COLO668 (cell line): Measurements from ENCODE around the gene CFAP74.

Experiments used
- DNase-seq: peaks from one replicate; lab custom pipeline; 2025; ENCODE audit not compliant: unreplicated experiment; lab: John Stamatoyannopoulos, UW

The CFAP74 gene

DNA sequence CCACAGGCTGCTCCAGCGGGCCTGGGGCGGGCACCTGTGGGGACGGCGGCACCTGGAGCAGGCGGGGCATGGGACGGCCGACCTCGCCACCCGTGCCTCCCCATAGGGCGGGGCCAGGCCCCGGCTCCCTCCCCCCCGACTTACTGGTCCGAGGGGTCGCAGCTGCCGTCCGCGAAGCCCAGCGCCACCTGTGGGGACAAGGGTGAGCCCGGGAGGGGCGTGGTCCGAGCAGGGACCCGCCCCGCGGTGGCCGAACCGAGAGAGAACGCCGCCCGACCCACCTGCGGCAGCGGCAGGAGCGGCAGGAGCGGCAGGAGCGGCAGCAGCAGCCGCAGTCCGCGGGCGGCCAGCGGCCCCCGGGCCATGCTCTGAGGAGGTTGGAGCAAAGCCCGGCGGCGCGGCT is 84.7 kb downstream of the CFAP74 start, which contains the start of gene TMEM52:
Gene TMEM52 (minus strand): TSS at position 379 of the 403 bp plus-strand sequence. CDS start 14 bp downstream, at position 365.
- DNase-seq: no peak

- peak; percentile 56 for DNase-seq
These were observed 85.3 kb downstream of the CFAP74 start for GRCh38 chr1:1917995-1918900.

DNA sequence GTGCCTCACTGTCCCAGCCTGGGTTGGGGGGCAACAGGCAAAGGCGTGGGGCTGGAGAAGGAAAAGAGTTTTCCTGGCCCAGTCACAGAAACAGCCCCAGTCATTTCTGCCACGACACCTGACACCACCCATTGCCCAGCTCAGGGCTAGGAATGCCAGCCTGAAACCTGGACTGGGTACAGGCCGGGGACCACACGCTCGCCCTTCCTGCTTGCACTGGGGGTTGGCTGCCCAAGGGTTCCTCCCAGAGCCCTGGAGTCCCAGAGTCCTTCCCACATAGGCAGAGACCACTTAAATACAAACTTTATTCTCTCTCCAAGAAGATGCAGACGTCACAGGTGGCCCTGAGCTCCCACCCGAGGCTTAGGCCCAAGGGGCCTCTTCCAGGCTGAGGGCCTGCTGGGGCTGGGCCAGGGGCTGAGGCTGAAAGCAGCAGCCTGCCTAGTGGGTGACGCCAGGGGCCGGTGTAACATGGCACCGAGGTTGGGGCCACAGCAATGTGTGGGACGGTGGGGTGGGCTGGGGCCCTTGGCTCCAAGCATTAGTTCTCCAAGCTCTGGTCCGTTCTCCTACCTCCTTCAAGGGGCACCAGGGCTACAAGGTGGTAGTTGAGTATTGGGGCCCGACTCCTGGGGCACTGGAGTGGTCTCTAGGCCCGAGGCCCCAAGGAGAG is 86.1 kb downstream of the CFAP74 start:
- no peak for DNase-seq

GRCh38 chr1:1916851-1917251 is 86.7 kb downstream of the CFAP74 start:
- DNase-seq: no peak

DNA sequence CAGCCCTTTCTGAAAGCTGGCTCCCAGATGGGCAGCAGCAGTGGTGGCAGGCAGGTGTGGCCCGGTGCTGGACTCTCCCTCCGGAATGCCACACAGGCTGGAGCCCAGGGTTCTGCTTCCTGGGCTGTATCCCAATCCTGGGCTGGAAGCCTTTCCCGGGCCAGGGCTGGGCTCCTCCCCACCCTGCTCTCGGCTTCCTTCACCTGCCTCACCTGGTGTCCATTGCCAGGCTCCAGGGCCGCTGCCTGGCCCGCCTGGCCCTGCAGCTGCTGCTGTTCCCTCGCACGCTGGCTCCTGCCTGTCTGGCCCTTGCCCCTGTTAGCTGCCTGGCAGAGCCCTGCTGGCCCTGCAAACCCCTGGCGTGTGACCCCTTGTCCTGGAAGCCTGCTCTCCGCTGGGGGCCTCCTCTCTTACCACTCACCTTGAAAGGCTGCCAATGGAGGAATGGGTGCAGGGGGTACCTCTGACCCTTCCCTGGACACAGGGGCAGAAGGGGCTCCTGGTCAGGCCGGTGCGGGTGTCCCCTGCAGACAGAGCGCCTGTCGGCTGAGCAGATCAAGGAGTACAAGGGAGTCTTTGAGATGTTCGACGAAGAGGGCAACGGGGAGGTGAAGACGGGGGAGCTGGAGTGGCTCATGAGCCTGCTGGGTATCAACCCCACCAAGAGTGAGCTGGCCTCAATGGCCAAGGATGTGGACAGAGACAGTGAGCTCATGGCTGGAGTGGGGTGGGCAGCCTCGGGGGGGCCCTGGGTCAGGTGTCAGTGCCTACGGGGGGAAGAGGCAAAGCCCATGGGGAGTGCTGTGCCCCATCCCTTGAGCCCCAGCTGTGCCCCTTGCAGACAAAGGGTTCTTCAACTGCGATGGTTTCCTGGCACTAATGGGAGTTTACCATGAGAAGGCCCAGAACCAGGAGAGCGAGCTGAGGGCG is 87.4 kb downstream of the CFAP74 start:
- DNase-seq: peak; percentile 78

DNA sequence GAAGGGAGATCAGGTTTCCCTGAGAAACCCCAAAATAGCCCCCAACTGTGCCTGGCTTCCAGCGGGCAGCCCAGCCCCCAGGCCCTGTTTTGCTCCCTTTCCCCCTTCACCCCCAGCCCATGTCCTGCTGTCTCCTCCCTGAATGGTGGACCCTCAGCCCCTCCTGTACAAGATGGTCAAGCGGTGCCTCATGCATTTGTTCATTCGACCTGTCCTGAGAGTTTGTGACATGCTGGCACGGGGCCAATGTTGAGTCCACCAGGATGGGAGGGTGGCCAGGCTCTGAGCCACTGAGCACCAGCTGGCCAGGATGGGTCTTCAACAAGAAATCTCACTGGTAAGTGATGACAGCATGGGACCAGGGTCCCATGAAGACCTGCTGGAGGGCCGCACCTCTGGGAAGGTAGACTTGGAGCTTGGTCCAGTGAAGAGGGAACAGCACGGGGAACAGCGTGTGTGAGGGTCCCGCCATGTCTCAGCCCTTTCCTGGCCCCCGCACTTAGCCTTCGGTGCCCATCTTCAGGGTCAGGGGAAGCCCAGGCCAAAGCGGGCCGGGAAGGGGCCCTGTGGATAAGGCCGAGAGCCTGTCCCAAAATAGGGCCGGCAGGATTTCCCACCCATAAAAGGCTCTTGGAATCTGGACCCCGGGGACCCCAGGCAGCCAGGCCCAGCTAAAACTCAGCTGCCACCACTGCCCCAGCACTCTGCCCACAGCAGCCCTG is 88.5 kb downstream of the CFAP74 start, which contains the start of gene CALML6:
Gene CALML6 (plus strand): TSS at position 290 of the 722 bp plus-strand sequence. CDS start 21 bp downstream, at position 311.
- no peak for DNase-seq

DNA sequence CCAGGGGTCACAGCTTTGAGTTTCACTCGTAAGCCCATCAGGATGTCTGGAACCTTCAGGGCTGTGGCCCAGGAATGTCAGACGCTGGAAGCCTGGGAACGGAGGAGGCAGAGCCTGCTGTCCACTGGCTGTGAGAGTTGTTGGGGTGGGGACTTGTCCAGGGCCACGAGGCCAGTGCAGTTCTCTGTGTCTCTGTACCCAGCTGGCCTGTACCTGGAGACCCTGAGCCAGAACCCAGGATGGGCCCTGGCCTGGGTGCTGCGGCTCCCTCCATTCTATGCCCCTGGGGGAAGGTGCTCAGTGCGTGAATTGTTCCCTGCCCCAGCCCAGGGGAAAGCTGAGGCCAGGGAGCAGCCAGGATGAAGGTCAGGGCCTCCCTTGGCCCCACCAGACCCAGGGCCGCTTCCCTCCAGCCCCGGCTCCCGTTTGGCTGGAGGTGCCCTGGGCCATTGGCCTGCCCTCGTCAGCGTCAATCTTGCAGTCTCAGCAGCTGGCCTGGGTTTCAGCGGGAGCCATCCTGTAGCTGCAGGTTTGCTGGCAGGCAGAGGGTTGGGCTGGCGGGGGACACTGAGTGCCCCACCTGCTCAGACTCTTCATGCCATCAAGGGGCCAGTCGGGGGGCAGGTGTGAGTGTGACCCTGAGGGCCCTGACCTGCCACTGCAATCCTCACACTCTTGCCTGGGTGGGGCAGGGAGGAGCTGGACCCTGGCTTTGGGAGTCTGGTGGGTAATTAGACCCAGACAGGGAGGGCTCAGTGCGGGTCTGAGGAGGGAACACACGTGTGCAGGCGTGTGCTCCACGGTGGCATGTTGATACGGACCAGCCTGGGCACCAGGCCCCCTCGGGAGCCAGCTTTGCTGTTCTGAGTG is 89.2 kb downstream of the CFAP74 start:
- DNase-seq: no peak

DNA sequence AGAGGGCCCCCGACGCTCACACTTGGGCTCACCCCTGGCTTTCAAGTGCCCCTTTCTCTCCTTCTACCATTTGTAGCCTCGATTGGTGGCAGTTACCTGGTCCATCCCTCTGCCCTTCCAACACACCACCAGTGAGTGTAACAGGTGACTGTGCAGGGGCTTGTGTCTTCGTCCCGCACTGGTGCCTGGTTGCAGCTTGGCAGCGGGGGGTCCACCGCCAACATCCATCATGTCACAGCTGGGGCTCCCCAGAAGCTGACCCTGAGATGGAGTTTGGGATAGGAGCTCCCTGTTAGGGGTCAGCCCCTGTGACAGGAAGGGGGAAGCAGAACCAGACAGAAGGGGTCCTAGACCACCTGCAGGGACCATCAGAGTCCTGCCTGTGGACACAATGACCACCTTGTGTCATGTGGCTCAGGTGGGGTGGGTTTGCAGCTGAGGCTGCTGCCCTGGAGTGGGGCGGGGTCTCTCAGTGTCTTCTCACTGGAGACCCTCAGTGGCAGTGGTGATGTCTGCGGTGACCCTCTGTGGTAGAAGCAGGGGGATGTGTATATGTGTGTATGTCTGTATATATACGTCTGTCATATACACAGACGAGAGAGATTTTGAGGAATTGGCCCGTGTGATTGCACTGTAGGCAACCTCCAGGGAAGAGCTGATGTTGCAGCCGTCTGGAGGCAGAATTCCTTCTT is 92.1 kb downstream of the CFAP74 start:
- no peak for DNase-seq

GRCh38 chr1:1910651-1911331 is 92.8 kb downstream of the CFAP74 start:
- no peak for DNase-seq

GRCh38 chr1:1910033-1910465 is 93.5 kb downstream of the CFAP74 start:
- no peak for DNase-seq

DNA sequence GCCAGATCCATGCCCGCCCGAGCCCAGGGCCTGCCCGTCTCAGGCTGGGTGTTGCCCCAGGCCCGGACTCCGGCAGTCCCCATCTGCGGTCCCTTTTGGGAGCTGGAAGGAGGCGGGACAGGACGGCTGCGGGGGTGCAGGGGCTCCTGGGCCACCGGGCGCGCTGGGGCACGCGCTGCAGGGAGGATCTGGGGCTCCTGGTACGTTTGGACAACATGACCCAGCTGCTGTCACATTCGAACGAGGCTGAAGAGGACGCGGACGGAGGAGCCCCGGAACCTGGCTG is 95.1 kb downstream of the CFAP74 start:
- DNase-seq: no peak

DNA sequence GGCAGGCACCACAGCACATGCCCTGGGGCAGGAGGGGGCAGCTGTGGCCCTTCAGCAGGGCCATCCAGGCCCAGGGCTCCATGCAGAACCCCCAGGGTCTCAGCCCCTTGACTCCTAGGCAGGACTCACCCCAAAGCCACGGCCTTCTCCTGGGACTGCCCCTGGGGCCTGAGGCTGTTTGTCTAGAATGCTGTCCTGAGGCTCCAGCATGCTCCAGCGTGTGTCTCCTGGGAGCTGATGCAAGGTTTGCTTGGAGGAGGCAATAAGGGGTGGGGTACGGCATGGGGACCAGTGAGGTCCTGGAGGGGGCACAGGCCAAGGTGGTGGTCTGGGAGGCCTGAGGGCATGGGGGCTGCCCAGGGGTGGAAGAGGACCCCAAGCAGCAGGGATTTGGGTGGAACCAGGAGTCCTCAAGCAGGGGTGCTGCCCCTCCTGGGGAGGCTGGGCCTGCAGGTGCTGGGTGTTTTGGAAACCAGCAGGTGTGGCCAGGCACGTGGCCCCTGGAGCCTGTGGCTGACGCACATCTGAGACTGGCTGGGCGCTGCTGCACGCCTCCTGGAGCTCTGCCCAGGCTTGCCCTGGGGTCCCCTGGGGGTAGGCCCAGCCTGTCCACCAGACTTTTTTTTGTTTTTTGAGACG is 96.4 kb downstream of the CFAP74 start:
- DNase-seq: peak; percentile 94

- DNase-seq: peak; percentile 89
These were observed 97.1 kb downstream of the CFAP74 start for GRCh38 chr1:1906185-1907097.

- no peak for DNase-seq
These were observed 100.4 kb downstream of the CFAP74 start for GRCh38 chr1:1903224-1903623.

GRCh38 chr1:1901641-1902294 is 101.8 kb downstream of the CFAP74 start:
- no peak for DNase-seq

DNA sequence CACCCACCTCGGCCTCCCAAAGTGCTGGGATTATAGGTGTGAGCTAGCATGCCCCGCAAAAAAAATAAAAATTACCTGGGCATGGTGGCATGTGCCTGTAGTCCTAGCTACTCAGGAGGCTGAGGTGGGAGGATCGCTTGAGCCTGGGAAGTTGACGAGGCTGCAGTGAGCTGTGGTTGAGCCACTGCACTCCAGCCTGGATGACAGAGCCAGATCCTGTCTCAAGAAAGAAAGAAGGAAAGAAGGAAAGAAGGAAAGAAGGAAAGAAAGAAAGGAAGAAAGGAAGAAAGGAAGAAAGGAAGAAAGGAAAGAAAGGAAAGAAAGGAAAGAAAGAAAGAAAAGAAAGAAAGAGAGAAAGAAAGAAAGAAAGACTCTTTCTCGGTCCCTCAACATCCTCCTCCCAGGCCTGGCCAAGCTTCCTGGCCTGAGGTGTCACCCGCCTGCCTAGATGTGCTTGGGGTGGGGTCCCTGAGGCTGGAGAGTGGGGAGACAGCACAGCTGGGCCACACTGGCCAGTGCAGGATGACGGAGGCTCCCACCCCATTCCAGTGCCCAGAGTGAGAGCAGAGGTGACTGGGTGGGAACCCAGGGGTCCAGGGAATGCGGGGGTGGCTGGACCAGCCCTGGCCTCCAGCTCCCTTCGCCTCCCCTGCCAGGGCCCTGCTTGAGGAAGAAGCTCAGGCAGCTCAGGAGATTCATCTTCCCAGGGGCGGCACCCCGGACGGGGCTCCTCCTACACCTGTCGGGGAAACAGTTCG is 102.5 kb downstream of the CFAP74 start:
- DNase-seq: peak; percentile 47
